GM06990 (cell line): ENCODE results near the gene PLXNA4.

ENCODE experiments used
- DNase-seq: peaks from one replicate; pipeline ENCODE4 v3.0.0-alpha.2; 2011; ENCODE audit not compliant: insufficient read length; ENCODE audit errors: extremely low read depth
- H3K27me3 ChIP-seq: replicated peaks from 2 replicates; pipeline ENCODE4 v1.6.0; 2011; ENCODE audit warnings: low read length; ENCODE audit not compliant: control insufficient read depth, insufficient read depth
- H3K36me3 ChIP-seq: 2 replicates; pipeline ENCODE4 v1.5.1; 2011; ENCODE audit warnings: low read length; ENCODE audit not compliant: control insufficient read depth, insufficient read depth
- H3K4me3 ChIP-seq: replicated peaks from 2 replicates; pipeline ENCODE4 v1.5.1; 2011; ENCODE audit warnings: low read depth, mild to moderate bottlenecking, control low read depth, low read length
- TF ChIP-seq, protein P1 (sequence below): IDR thresholded peaks from 2 replicates; pipeline ENCODE4 v1.5.1; 2011; ENCODE audit warnings: low read length, control low read depth, mild to moderate bottlenecking, inconsistent platforms; ENCODE audit not compliant: insufficient read depth, poor library complexity, severe bottlenecking

Gene PLXNA4

DNA sequence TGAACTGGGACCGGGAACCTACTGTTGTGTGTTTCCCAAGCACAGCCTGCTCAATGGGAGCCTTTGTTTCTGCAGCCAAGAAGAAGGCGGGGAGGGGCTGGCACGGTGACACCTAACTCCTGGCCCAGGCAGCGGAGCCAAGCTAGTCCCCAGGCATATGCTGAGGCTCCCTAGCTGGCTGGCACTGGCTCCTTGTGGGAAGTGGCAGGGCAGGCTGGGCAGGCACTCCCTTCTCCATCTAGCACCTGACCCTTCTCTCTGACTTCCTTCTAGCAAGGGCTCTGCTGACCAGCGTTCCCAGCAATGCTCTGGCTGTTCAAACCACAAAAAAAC is 325.0 kb downstream of the PLXNA4 start:
- TF ChIP-seq, protein P1, sequence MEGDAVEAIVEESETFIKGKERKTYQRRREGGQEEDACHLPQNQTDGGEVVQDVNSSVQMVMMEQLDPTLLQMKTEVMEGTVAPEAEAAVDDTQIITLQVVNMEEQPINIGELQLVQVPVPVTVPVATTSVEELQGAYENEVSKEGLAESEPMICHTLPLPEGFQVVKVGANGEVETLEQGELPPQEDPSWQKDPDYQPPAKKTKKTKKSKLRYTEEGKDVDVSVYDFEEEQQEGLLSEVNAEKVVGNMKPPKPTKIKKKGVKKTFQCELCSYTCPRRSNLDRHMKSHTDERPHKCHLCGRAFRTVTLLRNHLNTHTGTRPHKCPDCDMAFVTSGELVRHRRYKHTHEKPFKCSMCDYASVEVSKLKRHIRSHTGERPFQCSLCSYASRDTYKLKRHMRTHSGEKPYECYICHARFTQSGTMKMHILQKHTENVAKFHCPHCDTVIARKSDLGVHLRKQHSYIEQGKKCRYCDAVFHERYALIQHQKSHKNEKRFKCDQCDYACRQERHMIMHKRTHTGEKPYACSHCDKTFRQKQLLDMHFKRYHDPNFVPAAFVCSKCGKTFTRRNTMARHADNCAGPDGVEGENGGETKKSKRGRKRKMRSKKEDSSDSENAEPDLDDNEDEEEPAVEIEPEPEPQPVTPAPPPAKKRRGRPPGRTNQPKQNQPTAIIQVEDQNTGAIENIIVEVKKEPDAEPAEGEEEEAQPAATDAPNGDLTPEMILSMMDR, result no peak
- no peak for DNase-seq
- H3K36me3 ChIP-seq, result no peaks in the 10 kb centered on the region
- H3K4me3 ChIP-seq, result no peak overlapping the region
- H3K27me3 ChIP-seq, result no peaks in the 10 kb centered on the region; the same call in 1 of the 2 replicates

DNA sequence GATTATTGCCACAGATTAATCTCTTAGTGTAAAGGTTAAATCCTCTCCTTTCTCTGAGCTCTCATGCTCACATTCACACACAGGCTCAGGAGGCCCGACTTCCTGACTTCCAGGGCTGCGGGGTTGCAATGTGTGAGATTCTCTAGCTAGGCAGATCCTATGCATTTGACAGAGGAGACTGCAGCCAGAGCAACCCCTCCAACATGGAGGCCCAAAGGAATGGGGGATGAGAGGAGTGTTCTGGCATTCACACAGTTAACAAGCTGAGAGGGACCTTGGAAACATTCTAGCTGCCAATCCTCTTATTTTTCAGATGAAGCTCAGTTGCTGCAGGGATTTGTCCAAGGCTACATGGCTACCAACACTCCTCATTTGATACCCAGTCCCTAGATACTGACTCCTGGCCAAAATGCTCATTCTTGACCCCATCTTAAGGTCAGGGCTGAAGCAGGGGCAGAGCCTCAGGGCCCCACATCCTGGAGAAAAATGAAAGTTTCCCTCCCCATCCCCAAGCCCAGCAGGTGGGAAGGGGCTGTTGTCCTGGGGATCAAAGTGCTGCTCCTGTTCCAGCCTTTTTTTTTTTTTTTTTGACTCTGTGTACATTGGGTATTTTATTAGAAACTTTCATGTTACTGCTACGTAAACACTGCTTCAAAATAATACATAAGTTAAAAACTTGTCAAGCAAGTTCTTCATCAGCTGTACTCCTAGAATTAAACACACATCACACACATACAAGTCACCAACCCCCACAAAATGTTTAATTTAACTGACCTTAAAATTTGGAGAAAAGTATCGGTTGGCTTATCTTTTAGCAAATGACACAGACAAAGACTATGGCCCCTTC is 325.6 kb downstream of the PLXNA4 start:
- H3K36me3 ChIP-seq, result no peaks in the 10 kb centered on the region
- DNase-seq, result no peak
- no peak overlapping the region for H3K4me3 ChIP-seq
- H3K27me3 ChIP-seq, result no peaks in the 10 kb centered on the region; the same call in 1 of the 2 replicates
- TF ChIP-seq, protein P1, result no peak

DNA sequence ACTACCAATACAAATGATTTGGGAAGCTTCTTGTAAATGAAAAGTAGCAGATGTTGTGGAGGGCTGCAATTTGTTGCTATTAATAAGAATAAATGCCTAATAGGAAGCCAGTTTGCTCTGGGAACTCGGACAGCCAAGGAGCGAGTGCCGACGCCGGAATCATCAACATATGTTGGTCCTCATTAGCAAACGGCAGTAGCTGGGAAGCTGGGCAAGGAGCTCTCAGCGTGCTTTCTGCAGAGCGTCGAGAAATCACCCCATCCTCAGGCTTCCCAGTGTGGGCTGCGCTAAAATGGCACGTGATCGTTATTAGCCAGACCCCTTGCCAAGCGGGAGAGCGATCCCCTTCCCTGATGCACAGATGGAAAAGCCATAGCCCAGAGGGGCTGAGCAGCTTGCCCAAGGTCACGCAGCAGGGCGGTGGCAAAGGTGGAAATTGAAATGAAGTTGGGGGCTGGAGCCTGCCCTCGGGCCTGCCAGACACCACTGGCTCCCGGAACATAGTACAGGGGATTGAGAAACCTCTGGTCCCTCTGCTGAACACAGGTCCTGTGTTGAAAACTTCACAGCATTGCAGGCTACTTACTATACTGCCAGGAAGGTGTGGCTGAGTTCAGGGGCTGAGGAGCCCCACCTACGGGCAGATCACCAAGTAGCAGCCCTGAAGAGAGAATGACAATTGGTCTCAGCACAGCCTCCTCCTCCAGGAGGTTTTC is 326.9 kb downstream of the PLXNA4 start:
- H3K27me3 ChIP-seq, result no peaks in the 10 kb centered on the region; the same call in 1 of the 2 replicates
- TF ChIP-seq, protein P1, result peak; percentile 42
- H3K36me3 ChIP-seq, result no peaks in the 10 kb centered on the region
- H3K4me3 ChIP-seq, result no peak overlapping the region
- no peak for DNase-seq

DNA sequence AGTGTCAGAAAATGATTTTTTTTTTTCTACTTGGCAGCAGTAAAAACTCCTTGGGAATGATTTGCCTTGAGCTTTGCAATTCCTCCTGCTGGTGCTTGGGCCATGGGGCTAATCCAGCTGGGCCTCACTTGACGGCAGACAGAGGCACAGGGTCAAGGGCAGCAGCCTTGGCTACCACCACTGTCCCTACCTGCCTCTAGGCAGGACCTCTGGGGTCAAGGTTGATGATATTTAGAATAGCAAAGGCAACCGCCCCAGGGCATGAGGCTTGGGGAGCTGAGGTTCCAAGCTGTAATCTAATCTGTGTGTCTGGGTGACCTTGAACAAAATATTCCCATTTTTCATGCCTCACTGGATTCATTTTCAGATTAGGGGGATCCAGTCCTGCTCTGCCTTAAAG is 327.4 kb downstream of the PLXNA4 start:
- no peak for DNase-seq
- H3K4me3 ChIP-seq, result no peak overlapping the region
- H3K36me3 ChIP-seq, result no peaks in the 10 kb centered on the region
- TF ChIP-seq, protein P1, result no peak
- no peaks in the 10 kb centered on the region; the same call in 1 of the 2 replicates for H3K27me3 ChIP-seq

DNA sequence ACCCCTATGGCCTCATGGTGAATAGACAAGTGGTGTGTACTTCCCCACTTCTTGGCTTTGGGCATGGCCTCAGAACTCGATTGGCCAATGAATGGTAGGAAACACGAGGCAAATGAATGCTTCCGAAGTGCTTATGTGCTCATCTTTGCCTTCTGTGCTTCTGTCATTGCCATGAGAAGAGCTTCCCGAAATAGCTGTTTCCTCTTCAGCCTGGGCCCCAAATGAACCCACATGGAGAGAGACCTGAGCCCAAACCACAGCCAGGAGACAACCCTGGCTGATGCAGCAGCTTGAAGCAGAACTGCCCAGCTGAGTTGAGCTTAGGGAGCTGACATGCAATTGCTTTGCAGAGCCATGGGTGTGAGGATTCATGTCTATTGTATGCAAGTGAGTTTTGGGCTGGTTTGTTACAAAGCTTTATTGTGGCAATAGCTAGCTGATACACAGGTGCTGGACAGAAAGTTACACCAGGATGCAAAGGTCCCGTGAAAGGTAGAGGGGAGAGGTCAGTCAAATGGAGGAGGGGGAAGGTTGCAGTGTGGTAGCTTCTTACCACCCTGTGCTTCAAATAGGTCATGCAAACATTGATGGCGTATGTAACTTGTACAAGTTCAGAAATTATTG is 328.2 kb downstream of the PLXNA4 start:
- no peaks in the 10 kb centered on the region for H3K36me3 ChIP-seq
- H3K27me3 ChIP-seq, result no peaks in the 10 kb centered on the region
- H3K4me3 ChIP-seq, result no peak overlapping the region
- TF ChIP-seq, protein P1, result no peak
- no peak for DNase-seq
